SHP77 (cell line): ENCODE data around the gene SLC25A13.
A peak's percentile ranks its signal among the peaks of the same experiment; 100 is the strongest.

Source experiments
- DNase-seq, 2 experiments: peaks; one replicate each; lab custom pipeline; 2025; lab: John Stamatoyannopoulos, UW

SLC25A13 gene

GRCh38 chr7:96243241-96243640 is 78.7 kb downstream of the SLC25A13 start:
- no peak for DNase-seq

- DNase-seq, result no peak
Measured at GRCh38 chr7:96241855-96242254, 80.0 kb downstream of the SLC25A13 start.

DNA sequence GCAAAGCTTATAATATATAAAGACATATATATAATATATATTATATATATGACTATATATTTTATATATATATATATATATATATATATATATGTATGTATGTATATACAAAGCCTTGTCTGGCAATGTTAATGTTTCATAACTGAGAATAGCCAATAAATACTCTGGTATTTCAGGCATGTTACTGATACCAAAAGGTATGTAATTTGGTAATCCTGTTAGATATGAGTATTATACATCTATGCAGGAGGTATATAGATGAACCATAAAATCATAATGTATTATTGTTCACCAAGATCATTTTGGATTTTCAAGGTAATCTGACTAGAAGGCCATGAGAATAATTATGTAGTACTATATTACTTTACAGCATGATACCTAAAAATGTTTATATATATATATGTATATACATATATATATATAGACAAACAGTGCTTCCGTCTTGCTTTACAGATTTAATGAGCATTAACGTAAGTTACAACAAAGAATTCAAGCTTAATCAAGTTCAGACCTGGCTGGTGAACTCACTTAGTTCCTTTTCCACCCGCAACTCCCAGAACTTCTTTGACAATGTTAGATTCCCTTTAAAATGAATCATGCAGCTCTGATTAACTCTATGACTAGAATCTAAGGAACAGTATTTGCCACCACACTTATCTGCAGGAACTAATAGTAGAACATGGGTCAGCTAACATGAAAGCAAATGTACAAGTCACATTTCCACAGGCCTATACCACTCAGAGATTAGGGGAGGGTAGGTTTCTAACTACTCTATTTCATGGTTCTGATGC is 82.7 kb downstream of the SLC25A13 start:
- no peak for DNase-seq

- no peak for DNase-seq
Measured at GRCh38 chr7:96238474-96238873, 83.4 kb downstream of the SLC25A13 start.

DNA sequence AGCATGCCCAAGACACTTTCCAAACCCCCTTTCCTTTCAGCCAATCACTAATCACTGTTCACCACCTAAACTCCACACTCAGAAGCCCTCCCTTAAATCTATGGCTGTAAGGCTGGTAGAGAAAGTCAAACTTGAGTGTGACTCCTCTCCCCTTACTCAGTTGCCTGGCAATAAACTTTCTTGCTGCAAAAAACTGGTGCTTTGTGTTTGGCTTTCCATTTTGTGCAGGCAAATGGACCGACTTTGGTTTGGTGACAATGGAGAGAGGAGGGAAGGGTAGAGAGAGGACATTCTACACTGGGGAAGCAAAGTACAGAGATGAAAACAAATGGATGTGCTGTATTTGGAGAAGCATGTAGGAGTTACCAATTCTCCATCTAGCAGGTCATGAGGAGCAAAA is 84.9 kb downstream of the SLC25A13 start:
- no peak for DNase-seq

GRCh38 chr7:96236198-96237039 is 85.5 kb downstream of the SLC25A13 start:
- DNase-seq, result peak; percentile 30 to 43

GRCh38 chr7:96235281-96235680 is 86.6 kb downstream of the SLC25A13 start:
- DNase-seq, result no peak

- no peak for DNase-seq
Measured at GRCh38 chr7:96233528-96234154, 88.3 kb downstream of the SLC25A13 start.

DNA sequence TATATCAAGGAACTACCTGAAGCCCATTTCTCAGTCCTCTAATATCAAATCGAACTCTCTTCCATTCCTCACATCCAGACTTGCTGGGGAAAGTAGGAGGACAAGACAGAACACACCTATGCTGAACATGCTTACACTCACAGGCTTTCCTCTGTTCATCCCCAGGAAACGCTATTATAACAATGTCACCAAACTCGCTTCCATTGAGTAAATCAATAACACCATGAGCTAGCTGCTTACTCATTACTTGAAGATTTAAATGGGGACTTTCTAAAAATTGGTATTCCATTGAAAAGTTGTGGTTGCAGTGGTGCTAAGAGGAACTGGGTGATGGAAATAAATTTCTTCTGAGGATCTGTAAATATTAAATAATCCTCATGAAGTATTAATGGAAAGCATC is 88.8 kb downstream of the SLC25A13 start:
- no peak for DNase-seq

- no peak for DNase-seq
Measured at GRCh38 chr7:96228760-96229159, 93.1 kb downstream of the SLC25A13 start.

- no peak for DNase-seq
Measured at GRCh38 chr7:96225251-96225650, 96.6 kb downstream of the SLC25A13 start.

GRCh38 chr7:96224685-96225084 is 97.2 kb downstream of the SLC25A13 start:
- DNase-seq, result no peak

DNA sequence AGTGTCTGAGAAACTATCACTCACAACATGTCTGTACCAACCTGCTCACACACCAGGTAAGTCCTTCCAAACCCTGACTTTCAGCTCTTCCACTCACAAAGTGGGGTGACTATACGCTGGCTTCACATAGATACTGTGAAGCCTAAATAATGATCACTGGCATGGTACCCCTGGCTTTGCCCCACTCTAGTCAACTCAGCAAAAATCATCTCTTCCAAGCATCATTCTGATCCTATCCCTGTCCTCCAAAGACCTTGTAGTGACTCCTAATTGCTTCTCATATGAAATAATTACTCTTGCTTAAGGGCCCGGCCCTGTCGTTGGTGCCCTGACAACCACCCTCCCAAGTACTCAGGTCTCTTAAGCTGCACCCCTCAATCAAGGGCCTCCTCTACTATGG is 97.8 kb downstream of the SLC25A13 start:
- DNase-seq, result no peak

DNA sequence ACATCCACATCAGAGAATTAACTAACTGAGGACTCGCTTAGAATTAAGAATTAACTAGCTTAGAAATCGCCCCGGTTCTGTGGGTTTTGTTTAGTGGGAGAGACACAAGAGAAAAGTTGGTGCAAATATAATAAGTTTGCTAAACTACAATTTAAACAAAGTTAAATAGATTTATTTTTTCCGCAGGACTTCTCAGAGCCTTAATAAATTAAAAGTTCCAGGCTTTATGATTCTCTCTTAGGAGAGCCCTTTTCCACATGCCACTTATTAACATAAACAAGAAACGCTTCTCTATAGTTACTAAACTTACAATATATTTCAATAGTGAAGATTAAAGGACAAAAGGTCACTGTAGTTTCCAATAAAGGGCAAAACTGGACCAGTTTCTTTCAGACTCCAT is 100.0 kb downstream of the SLC25A13 start:
- DNase-seq, result no peak

- no peak for DNase-seq
Measured at GRCh38 chr7:96219378-96220130, 102.3 kb downstream of the SLC25A13 start.

- DNase-seq, result no peak
Measured at GRCh38 chr7:96218664-96219243, 103.1 kb downstream of the SLC25A13 start.

DNA sequence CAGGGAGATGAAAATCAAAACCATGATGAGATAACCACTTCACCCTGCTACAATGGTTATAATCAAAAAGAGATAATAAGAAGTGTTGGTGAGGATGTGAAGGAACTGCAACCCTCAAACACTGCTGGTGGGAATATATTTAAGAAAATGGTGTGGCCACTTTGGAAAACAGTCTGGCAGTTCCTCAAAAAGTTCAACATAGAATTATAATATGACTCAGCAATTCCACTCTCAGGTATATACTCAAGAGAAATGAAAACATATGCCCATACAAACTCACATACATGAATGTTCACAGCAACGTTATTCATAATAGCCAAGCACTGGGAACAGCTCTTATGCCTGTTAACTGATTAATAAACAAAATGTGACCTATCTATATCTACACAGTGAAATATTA is 104.8 kb downstream of the SLC25A13 start:
- no peak for DNase-seq

DNA sequence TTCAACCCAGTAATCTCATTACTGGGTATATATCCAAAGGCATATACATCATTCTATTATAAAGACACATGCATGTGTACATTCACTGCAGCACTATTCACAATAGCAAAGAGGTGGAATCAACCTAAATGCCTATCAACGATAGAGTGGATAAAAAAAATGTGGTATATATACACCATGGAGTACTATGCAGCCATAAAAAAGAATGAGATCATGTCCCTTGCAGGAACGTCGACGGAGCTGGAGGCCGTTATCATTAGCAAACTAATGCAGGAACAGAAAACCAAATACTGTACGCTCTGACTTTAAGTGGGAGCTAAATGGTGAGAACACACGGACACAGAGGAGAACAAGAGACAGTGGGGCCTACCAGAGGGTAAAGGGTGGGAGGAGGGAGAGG is 105.5 kb downstream of the SLC25A13 start:
- DNase-seq, result no peak

DNA sequence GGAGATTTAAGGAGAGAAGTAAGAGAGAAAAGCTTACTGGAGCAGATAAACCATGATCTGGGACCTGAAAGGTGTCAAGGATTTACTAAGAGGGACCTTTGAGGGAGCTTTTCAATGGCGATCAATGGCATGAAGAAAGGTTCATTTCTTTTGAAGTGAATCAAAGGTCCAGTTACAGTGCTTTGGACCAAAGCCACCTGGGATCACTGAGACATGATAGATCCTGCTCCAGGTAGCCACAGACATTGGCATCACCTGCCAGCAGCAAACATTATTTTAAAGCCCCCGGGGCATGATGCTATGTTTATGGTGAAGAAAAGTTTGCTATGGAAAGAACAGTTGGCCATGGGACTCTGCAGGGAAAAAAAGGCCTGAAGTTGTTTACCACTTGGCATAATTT is 109.4 kb downstream of the SLC25A13 start:
- DNase-seq, result no peak

- no peak for DNase-seq
Measured at GRCh38 chr7:96211954-96212353, 109.9 kb downstream of the SLC25A13 start.

DNA sequence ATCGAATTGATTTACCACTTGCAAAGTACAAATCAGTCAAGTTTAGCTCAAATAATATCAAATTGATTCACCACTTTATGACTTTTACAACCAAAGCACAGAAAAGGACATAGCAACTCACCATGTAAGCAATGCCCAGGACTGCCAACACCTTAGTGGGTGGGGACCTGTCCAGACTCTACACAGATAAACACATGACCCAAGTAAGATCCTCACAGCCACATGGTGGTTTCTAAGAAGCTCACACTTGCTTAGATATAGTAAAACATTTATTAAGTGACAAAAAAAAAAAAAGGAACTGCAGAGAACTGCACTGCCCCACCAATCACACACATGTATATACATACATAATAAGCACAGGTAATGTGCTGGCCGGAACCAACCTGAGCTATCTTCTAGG is 116.2 kb downstream of the SLC25A13 start:
- DNase-seq, result no peak

DNA sequence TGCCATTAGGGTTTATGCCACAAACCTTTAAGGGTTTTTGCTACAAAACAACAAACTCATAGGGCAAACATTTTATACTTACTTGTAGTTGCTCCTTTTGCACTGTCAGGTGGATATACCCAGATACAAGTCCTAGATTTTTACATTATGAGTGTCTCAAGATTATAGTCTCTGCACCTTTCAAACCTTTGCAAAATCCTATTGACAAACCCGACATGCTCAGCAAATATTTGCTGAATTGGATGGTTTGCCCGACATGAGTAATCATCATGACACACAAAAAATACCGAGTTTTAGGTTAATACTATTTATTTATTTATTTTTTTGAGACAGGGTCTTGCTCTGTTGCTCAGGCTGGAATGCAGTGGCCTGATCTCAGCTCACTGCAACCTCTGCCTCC is 117.3 kb downstream of the SLC25A13 start:
- DNase-seq, result no peak
